ENCODE results near the gene AGPAT1. TPM values are rescaled to one million over a fixed set of nuclear protein-coding genes. Genes with fewer than 3 reads are reported as not detected.
"Not testable (repeated sequence)": the region's sequence is repeated elsewhere in the genome, so short reads cannot be mapped to it uniquely, and the experiment has no call there.

Gene AGPAT1, protein sequence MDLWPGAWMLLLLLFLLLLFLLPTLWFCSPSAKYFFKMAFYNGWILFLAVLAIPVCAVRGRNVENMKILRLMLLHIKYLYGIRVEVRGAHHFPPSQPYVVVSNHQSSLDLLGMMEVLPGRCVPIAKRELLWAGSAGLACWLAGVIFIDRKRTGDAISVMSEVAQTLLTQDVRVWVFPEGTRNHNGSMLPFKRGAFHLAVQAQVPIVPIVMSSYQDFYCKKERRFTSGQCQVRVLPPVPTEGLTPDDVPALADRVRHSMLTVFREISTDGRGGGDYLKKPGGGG
- 10 to 100 TPM; 33.2 to 35.0 TPM for total RNA-seq

DNA sequence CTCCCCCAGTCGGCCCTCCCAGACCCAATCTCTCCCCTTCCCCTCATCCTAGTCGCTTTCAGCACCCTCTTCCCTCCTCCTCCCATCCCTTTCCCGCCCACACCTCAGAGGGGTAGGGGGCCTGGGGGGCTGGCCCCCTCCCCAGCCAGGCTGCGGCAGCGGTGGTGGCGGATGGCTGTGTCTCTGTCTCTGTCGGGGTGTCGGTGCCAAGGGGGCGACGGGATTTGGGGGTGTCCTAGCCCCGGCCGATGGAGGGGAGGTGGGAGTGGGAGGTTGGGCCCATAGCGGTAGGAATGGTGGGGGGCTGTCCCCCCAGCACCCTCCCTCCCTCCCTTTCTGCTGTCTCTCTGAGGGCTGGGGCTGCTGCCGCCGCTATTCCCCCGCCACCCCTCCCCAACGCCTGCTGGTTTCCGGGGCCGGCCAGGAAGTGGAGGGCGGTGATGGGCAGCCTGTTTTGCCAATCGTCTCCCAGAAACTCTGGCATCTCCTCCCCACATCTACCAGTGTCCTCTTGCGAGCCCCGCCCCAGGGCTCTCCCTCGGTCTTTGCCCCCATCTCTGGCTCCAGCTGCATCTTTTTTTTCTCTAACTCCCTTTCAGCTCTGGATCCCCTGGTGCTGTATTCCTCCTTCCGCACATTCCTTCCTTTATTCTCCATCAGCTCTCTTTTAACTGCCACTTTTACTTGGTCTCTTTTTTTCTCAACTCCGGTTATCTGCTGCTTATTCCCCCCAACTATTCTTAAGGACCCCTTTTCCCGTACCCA lies at the start of gene AGPAT1:
Gene AGPAT1, minus strand, starts transcription at position 374 of the 765 bp plus-strand sequence. CDS start 4,588 bp downstream, outside the sequence.
- peaks cover 18 to 24% of the 10 kb centered on the region in 2 donors for H3K36me3 Mint-ChIP-seq
- no peaks in the 10 kb centered on the region for H3K9me3 Mint-ChIP-seq
- DNase-seq (ENCODE audit: low spot score in 2 of 2), result peak; percentile 96
- ATAC-seq, result peak; percentile 57 to 63
- peak within 1 kb of the TSS; percentile 93 to 97 for H3K27ac Mint-ChIP-seq

DNA sequence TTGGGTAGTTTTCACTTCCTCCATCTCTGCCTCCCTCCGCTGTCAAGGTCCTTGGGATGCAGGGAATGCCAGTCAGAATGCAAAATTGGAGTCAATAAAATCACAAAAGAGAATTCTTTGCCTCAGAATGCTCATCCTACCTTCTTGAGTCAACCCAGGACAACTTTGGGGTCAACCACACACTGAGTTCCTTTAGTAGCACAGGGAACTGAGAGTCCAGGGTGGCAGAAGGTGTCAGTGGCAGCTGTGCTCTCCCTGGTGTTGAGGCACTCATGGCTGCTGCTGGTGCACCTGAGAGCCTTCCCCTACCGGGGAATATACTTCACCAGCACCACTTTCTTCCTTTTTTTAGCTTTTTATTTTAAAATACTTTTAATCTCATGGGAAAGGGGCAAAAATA lies 48.8 kb upstream of the AGPAT1 start:
- ATAC-seq (peak in 1 of 2 donors; percentile 47), DNase-seq (ENCODE audit: low spot score in 2 of 2) (no peak)
- Mint-ChIP-seq H3K27ac (no peak overlapping the region), H3K9me3 (no peaks in the 10 kb centered on the region), H3K36me3 (no peaks in the 10 kb centered on the region)

DNA sequence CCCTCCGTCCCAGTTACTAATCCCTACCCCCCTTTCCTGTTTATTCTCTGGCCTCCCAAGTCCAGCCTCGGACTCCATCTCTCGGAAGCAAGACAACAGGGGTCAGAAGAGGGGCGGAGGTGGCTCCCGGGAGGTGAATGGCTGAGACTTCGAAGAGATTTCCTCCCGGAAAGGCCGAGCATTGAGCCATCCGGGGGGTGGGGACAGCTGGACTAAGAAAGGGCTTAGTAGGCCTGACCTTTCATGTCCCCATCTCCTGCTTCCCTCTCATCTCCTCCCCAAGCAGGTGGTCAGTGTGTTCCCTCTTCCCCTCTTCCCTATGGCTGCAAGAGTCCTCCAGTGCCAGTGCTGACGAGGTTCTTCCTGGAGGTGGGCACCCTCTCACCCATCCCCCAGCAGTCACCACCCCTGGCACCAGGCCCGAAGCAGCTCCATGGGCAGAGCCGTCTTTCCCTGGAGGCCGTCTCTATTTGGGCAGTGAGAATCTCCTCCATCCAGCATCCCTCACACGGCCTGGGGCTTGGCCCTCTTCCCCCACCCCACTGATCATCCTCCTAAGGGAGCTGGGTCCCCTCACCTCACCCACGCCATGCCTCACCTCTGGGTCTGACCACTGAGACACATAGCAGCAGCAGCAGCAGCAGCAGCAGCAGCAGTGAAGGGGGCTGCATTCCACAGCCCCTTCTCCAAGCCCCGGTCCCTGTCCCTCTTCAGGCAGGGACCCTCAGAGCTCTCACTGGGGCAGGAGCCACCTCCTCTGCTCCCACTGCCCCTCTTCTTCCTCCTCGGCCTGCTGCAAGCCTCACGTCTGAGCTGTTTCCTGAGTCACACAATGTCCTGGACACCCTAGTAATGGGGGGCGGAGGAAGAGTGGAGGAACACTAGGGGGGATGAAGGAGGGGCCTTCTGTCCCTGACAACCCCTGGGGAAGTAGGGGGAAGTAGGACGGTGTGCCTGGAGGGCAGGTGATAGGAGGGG lies 47.7 kb upstream of the AGPAT1 start, which contains the start of gene NOTCH4:
Gene NOTCH4, minus strand, starts transcription at position 810 of the 978 bp plus-strand sequence. Its CDS starts 139 bp downstream, at position 671.
- H3K27ac Mint-ChIP-seq, result peak within 1 kb of the TSS; percentile 60 to 90
- no peak for ATAC-seq

DNA sequence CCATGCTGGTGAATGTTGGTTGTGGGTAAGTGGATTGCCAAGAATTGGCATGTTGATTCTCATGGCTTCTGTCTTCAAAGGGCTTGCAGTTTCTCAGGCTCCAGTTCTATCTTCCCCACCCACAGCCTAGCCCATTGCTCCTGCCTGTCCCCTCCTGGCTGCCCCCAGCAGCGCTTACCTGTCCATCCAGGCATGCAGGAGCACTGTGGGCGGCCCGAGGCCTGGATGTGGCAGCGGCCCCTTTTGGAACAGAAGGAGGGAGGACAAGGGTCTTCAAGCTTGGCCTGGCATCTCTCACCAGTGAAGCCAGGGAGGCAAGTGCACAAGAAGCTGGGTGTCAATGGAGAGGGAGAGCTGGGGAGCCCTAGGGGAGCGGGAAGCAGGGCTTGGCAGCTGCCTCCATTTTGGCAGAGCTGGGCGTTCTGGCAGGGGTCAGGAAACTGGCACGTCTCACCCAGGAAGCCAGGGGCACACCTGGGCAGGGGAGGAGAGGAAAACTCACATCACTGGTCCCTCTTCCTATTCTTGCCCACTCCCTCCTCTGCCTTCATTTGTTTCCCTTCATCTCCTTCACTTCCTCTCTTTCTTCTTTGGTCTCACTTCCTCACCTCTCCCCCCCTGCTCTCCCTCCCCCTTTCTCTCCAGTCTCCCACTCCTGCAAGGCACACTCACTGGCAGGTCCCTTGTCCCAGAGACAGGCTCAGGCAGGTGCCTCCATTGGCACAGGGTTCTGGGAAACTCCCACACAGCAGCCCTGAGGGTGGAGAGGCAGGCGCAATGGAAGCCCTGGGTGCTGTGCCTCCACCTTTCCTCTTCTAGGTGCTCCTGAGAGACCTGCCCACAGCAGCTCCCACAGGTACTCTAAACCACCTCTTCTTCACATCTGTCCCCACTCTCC lies 46.7 kb upstream of the AGPAT1 start:
- Mint-ChIP-seq H3K27ac (peak overlapping the region; percentile 60 to 79), H3K36me3 (no peaks in the 10 kb centered on the region), H3K9me3 (no peaks in the 10 kb centered on the region)
- ATAC-seq (no peak), DNase-seq (ENCODE audit: low spot score in 2 of 2) (no peak)

More for the DNA sequence above, 47.7 kb upstream of the AGPAT1 start, which contains the start of gene NOTCH4:
- DNase-seq (ENCODE audit: low spot score in 2 of 2), result no peak
- no peaks in the 10 kb centered on the region for H3K36me3 Mint-ChIP-seq
- no peaks in the 10 kb centered on the region for H3K9me3 Mint-ChIP-seq

DNA sequence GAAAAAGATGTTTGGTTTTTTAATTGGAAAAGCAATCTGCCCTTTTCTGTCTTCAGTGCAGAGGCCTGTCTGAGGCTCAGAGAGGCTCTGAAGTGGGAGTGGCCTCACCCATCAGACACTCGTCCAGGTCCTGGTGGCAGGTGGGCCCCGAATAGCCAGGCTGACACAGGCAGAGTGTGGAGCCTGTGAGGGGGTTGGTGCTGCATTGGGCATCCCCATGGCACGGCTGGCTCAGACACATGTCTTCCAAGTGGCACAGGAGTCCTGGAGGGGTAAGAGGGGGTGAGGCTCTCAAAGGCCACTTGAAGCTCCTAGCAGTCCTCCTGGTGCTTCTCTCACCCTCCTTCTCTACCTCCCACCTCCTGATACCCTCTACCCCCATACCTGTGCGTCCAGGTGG lies 44.1 kb upstream of the AGPAT1 start:
- Mint-ChIP-seq H3K9me3 (no peaks in the 10 kb centered on the region), H3K36me3 (no peaks in the 10 kb centered on the region), H3K27ac (peak overlapping the region in 1 of 2 donors; percentile 19)
- no peak for DNase-seq (ENCODE audit: low spot score in 2 of 2)
- ATAC-seq, result no peak

DNA sequence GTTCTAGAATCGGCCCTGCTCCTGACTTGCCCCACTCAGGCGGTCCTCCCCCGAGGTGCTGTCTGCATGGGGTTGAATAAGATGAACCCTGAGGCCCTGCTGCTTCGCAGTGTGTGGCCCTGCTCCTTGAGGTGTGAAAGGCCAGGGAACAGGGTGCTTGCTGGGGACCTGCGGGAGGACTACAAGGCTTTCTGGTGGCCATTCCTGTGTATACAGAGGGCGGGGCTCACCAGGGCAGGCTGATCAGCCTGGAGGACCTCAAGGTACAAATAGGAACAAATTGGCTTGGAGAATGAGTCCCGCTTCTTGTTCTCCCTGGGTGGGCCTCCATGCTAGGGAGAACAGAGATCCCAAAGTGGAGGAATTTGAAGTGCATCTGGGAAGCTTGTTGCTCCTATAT lies 42.3 kb upstream of the AGPAT1 start:
- ATAC-seq, result no peak
- H3K9me3 Mint-ChIP-seq, result no peaks in the 10 kb centered on the region
- no peaks in the 10 kb centered on the region for H3K36me3 Mint-ChIP-seq
- H3K27ac Mint-ChIP-seq, result no peak overlapping the region
- DNase-seq (ENCODE audit: low spot score in 2 of 2), result no peak

DNA sequence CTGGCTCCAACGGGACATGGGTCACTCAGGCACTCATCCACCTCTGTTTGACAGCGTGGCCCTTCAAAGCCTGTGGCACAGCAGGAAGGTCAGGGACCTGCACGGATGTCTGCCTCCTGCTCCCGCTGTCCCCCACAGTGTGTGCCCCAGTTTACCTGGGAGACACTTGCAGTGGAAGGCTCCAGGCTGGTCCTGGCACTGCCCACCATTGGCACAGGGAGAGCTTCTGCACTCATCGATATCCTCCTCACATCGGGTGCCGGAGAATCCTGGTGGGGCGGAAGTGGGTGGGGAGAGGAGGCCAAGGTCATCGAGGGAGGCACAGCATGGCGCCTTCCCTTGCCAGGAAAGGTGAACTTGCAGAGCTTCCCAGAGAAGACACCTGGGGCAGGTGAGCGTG lies 41.1 kb upstream of the AGPAT1 start:
- DNase-seq (ENCODE audit: low spot score in 2 of 2), result no peak
- no peaks in the 10 kb centered on the region for H3K9me3 Mint-ChIP-seq
- ATAC-seq, result no peak
- H3K27ac Mint-ChIP-seq, result no peak overlapping the region
- H3K36me3 Mint-ChIP-seq, result no peaks in the 10 kb centered on the region

DNA sequence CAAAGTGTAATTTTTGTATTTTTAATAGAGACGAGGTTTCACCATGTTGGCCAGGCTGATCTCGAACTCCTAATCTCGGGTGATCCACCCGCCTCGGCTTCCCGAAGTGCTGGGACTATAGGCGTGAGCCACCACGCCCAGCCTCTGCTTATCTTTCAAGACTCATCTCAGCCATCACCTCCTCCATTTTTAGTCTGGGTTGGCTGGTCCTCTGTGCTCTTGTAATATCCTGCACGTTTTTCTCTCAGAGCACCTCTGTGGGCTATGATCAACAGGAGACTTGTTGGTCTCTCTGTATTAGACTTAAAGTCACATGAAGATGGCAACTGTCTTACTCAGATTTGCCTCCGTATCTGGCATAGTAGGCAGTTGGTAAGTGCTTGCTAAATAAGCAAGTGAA lies 40.4 kb upstream of the AGPAT1 start:
- Mint-ChIP-seq H3K27ac (peak overlapping the region in 1 of 2 donors; percentile 14), H3K36me3 (no peaks in the 10 kb centered on the region), H3K9me3 (no peaks in the 10 kb centered on the region)
- no peak for ATAC-seq
- no peak for DNase-seq (ENCODE audit: low spot score in 2 of 2)

DNA sequence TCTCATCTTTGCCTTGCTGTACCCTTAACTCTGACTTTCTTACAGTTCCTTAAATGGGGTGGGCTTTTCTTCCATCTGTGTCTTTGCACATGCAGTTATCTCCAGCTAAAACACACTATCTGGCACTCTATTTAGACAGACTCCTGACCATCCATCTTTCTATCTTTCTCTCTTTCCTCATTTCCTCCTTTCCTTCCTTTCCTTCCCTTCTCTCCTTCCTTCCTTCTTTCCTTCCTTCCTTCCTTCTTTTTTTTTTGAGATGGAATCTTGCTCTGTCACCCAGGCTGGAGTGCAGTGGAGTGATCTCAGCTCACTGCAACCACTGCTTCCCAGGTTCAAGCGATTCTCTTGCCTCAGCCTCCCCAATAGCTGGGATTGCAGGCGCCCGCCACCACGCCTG lies 39.7 kb upstream of the AGPAT1 start:
- H3K9me3 Mint-ChIP-seq, result no peaks in the 10 kb centered on the region
- H3K27ac Mint-ChIP-seq, result no peak overlapping the region

DNA sequence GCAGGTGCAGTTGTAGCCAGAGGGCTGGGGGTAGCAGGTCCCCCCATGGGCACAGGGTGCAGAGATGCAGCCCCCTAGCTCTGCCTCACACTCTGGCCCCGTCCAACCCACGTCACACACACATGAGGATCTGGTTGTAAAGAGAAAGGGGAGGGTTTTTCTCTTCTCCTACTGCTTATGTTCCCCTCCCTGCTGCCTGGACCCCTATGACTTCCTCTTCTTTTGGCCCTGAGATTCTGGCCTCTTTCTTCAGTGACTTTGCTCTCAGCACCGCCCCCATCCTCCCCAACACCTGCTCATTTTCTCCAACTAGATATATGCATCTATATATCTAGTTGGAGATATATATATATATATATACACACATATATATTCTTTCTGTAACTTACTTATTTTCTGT lies 38.2 kb upstream of the AGPAT1 start:
- Mint-ChIP-seq H3K36me3 (no peaks in the 10 kb centered on the region), H3K27ac (no peak overlapping the region), H3K9me3 (no peaks in the 10 kb centered on the region)
- DNase-seq (ENCODE audit: low spot score in 2 of 2) (no peak), ATAC-seq (no peak)

More for the DNA sequence above, 39.7 kb upstream of the AGPAT1 start:
- no peak for DNase-seq (ENCODE audit: low spot score in 2 of 2)
- ATAC-seq, result no peak
- no peaks in the 10 kb centered on the region for H3K36me3 Mint-ChIP-seq

DNA sequence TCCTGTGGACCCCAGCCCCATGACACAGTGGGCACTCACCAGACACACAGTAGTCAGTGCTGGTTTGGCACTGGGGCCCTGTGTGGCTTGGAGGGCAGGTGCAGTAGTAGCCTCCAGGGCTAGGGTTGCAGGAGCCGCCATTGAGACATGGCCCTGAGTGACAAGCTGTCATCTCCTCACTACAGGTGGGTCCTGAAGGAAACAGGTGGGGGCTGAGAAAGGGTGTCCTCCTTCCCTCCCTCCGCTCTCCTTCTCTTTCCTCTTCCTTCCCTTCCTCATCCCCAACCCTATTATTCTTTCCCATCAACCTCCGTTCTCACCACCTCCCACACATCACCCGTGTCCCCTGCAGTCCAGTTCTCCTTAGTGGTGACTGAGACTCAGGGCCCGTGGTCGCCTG lies 37.8 kb upstream of the AGPAT1 start:
- H3K9me3 Mint-ChIP-seq, result no peaks in the 10 kb centered on the region
- H3K36me3 Mint-ChIP-seq, result no peaks in the 10 kb centered on the region
- no peak overlapping the region for H3K27ac Mint-ChIP-seq
- ATAC-seq (no peak), DNase-seq (ENCODE audit: low spot score in 2 of 2) (no peak)

DNA sequence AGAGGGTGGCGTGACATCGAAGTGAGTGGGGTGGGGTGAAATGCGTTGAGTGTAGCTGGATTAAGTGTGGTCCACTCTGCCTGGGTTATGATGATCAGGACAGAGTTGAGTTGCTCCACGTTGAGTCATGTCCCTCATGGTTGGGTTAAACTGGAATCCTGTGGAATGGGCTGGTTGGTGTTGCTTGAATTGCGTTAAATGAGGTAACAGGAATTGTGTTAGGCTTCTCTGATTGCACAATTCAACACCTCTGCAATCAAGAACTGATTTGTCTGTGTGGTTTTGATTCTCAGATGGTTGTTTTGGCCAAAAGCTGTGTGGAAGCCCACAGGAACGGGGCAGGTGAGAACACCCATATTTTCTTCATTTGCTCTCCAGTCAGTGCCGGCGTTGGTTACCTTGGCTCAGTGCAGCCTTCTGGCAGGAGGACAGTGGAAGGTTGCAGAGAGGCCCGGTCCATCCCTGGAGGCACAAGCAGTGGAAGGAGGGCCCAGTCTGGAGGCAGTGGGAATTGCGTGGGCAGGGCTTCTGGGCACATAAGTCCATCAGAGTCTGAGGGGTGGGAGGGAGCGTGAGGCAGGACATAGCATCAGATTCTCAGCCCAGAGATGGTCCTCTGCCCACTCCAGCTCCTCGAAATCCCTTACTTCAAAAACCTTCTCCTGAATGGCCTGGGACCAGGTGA lies 36.3 kb upstream of the AGPAT1 start:
- peak overlapping the region in 1 of 2 donors; percentile 11 for H3K27ac Mint-ChIP-seq
- DNase-seq (ENCODE audit: low spot score in 2 of 2) (no peak), ATAC-seq (no peak)
- no peaks in the 10 kb centered on the region for H3K36me3 Mint-ChIP-seq
- no peaks in the 10 kb centered on the region for H3K9me3 Mint-ChIP-seq

DNA sequence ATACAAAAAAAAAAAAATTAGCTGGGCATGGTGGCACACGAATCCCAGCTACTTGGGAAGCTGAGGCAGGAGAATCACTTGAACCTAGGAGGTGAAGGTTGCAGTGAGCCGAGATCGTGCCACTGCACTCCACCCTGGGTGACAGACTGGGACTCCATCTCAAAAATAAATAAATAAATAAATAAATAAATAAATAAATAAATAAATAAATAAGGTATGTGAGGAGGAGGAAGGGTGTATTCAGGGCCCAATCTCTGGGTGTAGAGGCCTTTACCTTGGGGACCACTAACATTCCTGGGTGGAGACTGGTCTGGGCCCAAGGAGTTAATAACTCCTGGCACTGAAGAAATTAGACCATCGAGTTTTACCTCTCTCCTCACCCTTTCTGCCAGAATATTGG lies 35.5 kb upstream of the AGPAT1 start:
- DNase-seq (ENCODE audit: low spot score in 2 of 2); H3K36me3 Mint-ChIP-seq; H3K9me3 Mint-ChIP-seq; ATAC-seq; H3K27ac Mint-ChIP-seq: not testable (repeated sequence)

DNA sequence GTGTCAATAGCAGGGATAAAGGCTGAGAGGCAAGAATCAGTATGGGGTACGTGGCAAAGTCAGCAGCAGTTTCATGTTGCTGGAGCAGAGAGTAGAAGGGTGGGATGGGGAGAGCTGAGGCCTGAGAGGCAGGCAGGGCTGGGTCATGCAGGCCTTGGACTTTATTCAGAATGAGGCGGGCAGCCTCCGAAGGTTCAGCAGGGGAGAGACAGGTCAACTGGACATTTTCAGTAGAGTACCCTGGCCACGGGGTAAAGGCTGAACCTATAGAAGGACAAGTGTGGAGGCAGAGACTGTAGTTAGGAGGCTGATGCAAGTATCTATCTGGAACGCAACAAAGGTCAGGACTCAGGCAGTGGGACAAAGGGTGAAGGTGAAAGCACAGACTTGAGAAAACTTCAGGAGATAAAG lies 34.3 kb upstream of the AGPAT1 start:
- H3K36me3 Mint-ChIP-seq, result no peaks in the 10 kb centered on the region
- no peaks in the 10 kb centered on the region for H3K9me3 Mint-ChIP-seq
- DNase-seq (ENCODE audit: low spot score in 2 of 2) (no peak), ATAC-seq (no peak)
- H3K27ac Mint-ChIP-seq, result peak overlapping the region in 1 of 2 donors; percentile 44

DNA sequence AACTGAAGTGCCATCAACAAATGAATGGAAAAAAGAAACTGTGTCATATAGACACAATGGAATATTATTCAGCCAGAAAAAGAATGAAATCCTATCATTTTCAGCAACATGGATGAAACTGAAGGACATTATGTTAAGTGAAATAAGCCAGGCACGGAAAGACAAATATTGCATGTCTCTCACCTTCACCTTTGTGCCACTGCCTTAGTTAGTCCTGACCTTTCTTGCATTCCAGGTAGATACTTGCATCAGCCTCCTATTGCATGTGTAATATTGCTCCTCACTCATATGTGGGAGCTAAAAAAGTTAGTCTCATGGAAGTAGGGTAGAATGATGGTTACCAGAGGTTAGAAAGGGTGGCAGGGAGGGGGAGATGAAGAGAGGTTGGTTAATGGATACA lies 33.1 kb upstream of the AGPAT1 start:
- H3K36me3 Mint-ChIP-seq, result no peaks in the 10 kb centered on the region
- no peaks in the 10 kb centered on the region for H3K9me3 Mint-ChIP-seq
- no peak for ATAC-seq
- no peak for DNase-seq (ENCODE audit: low spot score in 2 of 2)
- H3K27ac Mint-ChIP-seq, result no peak overlapping the region

All from activated naive CD4-positive, alpha-beta T cell treated with anti-CD3 and anti-CD28 coated beads, Interleukin-2, amount 50 U/mL, for 72 hours (primary cell).